RWPE2 (cell line): ENCODE data around the gene POGK.

ENCODE experiments used
- ATAC-seq: fragments of 200-7000 bp; cut with Tn5 transposase; 3 replicates; pipeline ENCODE4 v1.9.1; 2021; ENCODE audit warnings: low read depth
- DNase-seq: peaks from one replicate; pipeline ENCODE4 v3.0.0-alpha.2; 2020; ENCODE audit warnings: low spot score
- H3K27ac ChIP-seq: fragments of 450-650 bp; 2 replicates; pipeline ENCODE4 v1.5.1; 2017; ENCODE audit warnings: mild to moderate bottlenecking; ENCODE audit not compliant: poor library complexity, severe bottlenecking
- H3K27me3 ChIP-seq: fragments of 250-450 bp; sonication (Bioruptor Pico); 2 replicates; pipeline ENCODE4 v1.5.1; 2021; ENCODE audit warnings: mild to moderate bottlenecking, moderate library complexity; ENCODE audit not compliant: insufficient read depth, poor library complexity, severe bottlenecking
- H3K36me3 ChIP-seq: fragments of 250-450 bp; sonication (Bioruptor Pico); 2 replicates; pipeline ENCODE4 v1.5.1; 2020; ENCODE audit warnings: low read depth, mild to moderate bottlenecking, moderate library complexity
- H3K4me1 ChIP-seq: fragments of 250-450 bp; sonication (Bioruptor Pico); 2 replicates; pipeline ENCODE4 v1.5.1; 2021; ENCODE audit warnings: mild to moderate bottlenecking, moderate library complexity; ENCODE audit not compliant: insufficient read depth, poor library complexity, severe bottlenecking
- H3K4me3 ChIP-seq: fragments of 250-450 bp; sonication (Bioruptor Pico); 2 replicates; pipeline ENCODE4 v1.5.1; 2021; ENCODE audit warnings: mild to moderate bottlenecking, moderate library complexity; ENCODE audit not compliant: severe bottlenecking
- H3K9me3 ChIP-seq: fragments of 250-450 bp; sonication (Bioruptor Pico); 2 replicates; pipeline ENCODE4 v1.5.1; 2021; ENCODE audit warnings: mild to moderate bottlenecking, moderate library complexity; ENCODE audit not compliant: severe bottlenecking
- TF ChIP-seq, protein P1 (sequence below): fragments of 450-650 bp; IDR thresholded peaks from one replicate; pipeline ENCODE4 v1.5.1; 2017; ENCODE audit warnings: mild to moderate bottlenecking, moderate library complexity; ENCODE audit not compliant: poor library complexity, severe bottlenecking

POGK gene

DNA sequence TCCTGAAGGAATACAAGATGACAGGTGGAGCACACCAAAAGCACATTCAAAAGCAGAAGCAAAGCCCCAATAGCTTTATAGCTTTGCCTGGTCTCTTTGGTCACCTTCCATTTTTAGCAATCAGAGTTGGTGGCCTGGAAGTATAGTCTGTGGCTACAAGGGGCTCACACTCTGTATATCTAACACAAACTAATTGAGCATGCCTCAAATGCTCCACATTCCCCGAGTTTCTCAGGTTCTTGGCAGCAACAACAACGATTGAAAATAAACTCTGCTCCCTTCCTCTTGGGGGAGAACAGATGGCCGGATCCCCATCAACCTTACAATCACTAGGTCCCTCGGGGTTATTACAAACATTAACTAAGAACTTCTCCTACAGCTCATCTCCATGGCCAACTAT lies 61.7 kb downstream of the POGK start:
- Histone ChIP-seq H3K4me3 (no peak overlapping the region), H3K27me3 (no peaks in the 10 kb centered on the region), H3K27ac (no peak overlapping the region), H3K9me3 (no peaks in the 10 kb centered on the region), H3K36me3 (no peaks in the 10 kb centered on the region), H3K4me1 (no peaks in the 10 kb centered on the region)
- TF ChIP-seq, protein P1, sequence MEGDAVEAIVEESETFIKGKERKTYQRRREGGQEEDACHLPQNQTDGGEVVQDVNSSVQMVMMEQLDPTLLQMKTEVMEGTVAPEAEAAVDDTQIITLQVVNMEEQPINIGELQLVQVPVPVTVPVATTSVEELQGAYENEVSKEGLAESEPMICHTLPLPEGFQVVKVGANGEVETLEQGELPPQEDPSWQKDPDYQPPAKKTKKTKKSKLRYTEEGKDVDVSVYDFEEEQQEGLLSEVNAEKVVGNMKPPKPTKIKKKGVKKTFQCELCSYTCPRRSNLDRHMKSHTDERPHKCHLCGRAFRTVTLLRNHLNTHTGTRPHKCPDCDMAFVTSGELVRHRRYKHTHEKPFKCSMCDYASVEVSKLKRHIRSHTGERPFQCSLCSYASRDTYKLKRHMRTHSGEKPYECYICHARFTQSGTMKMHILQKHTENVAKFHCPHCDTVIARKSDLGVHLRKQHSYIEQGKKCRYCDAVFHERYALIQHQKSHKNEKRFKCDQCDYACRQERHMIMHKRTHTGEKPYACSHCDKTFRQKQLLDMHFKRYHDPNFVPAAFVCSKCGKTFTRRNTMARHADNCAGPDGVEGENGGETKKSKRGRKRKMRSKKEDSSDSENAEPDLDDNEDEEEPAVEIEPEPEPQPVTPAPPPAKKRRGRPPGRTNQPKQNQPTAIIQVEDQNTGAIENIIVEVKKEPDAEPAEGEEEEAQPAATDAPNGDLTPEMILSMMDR: no peak
- ATAC-seq (no peak), DNase-seq (no peak)

DNA sequence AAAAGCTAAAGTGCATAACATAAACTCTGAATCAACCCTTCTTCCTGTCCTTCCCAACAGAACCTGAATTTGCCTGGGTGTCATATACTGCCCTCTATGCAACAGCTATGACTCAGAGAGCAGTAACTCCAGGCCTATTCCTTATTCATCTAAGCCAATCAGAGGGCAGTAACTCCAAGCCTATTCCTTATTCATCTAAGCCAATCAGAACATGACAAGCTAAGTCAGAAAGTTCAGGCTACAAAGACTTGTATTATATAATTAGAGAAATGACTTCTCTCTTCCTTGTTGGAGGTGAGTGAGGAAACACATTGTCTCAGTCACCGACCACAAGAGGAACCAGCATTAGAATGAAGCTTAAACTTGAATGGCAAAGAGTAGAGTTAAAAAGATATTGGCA lies 63.0 kb downstream of the POGK start:
- Histone ChIP-seq H3K4me3 (no peak overlapping the region), H3K9me3 (no peaks in the 10 kb centered on the region), H3K27me3 (no peaks in the 10 kb centered on the region), H3K36me3 (no peaks in the 10 kb centered on the region), H3K4me1 (no peaks in the 10 kb centered on the region), H3K27ac (no peak overlapping the region)
- ATAC-seq: peak; percentile 83
- TF ChIP-seq, protein P1: no peak
- no peak for DNase-seq

DNA sequence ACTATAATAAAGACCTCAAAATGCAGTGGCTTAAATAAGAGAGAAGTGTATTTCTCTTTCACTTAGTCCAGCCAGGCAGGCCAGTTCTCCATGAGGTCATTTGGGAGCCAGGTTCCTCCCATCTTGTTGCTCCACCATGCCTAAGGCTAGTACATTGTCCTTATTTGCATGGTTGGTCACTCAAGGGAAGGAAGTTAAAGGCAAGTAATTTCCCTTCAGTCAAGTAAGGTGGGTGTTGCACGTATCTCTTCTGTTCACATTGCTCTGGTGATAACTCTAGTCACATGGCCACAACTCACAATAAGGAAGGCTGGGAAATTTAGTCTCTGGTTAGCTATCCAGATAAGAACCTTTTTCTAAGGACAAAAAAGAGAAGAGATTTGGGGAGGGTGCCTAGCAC lies 64.0 kb downstream of the POGK start:
- Histone ChIP-seq H3K4me1 (no peaks in the 10 kb centered on the region), H3K4me3 (no peak overlapping the region), H3K9me3 (no peaks in the 10 kb centered on the region), H3K27me3 (no peaks in the 10 kb centered on the region), H3K27ac (no peak overlapping the region), H3K36me3 (no peaks in the 10 kb centered on the region)
- no peak for DNase-seq
- TF ChIP-seq, protein P1: no peak
- ATAC-seq: no peak

DNA sequence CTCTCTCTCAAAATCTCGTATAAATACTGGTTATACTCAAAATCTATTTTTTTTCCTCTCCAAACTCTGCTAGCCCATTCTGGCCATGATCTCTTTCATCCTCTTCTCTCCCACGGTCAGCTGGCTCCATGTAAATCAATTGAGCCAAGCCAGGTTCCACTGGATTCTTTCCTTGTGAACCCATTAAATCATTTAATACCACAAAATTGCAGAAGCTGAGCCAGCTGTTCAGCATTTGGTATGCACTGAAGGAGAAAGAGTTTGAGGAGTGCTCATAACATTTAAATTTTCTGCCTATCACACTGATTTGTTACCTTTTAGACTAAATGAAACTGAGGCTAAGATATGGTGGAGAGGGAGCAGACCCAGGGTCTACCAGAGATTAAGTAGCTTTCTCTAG lies 65.9 kb downstream of the POGK start:
- no peaks in the 10 kb centered on the region for H3K36me3 ChIP-seq
- no peak overlapping the region for H3K4me3 ChIP-seq
- H3K9me3 ChIP-seq: no peaks in the 10 kb centered on the region
- no peaks in the 10 kb centered on the region for H3K27me3 ChIP-seq
- no peak overlapping the region for H3K27ac ChIP-seq
- TF ChIP-seq, protein P1: no peak
- DNase-seq (no peak), ATAC-seq (no peak)
- no peaks in the 10 kb centered on the region for H3K4me1 ChIP-seq

DNA sequence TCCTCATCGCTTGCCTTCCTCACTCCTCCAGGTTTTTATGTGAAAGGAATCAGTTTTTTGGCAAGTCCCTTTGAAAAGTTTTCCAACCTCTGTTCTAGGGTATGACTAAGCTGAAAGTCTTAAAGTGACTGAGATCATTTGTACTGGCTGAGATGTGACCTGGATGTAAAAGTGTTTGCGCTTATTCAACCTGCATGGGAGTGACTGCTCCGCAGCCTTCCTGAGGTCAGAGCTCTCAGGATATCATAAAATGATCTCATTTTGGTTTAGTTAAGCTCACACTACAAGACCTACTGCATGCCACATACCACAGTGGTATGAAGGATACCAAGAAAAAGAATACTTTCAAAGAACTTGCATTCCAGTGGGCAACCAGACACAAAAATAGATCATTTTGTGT lies 66.6 kb downstream of the POGK start:
- ATAC-seq (no peak; the same call in 2 of the 3 replicates), DNase-seq (no peak)
- Histone ChIP-seq H3K27ac (no peak overlapping the region), H3K4me3 (no peak overlapping the region), H3K27me3 (no peaks in the 10 kb centered on the region), H3K36me3 (no peaks in the 10 kb centered on the region), H3K9me3 (no peaks in the 10 kb centered on the region), H3K4me1 (no peaks in the 10 kb centered on the region)
- TF ChIP-seq, protein P1: no peak
